ENCODE data around the gene TRIM24.
"Not testable (repeated sequence)": the region's sequence is repeated elsewhere in the genome, so short reads cannot be mapped to it uniquely, and the experiment has no call there.

Gene TRIM24

DNA sequence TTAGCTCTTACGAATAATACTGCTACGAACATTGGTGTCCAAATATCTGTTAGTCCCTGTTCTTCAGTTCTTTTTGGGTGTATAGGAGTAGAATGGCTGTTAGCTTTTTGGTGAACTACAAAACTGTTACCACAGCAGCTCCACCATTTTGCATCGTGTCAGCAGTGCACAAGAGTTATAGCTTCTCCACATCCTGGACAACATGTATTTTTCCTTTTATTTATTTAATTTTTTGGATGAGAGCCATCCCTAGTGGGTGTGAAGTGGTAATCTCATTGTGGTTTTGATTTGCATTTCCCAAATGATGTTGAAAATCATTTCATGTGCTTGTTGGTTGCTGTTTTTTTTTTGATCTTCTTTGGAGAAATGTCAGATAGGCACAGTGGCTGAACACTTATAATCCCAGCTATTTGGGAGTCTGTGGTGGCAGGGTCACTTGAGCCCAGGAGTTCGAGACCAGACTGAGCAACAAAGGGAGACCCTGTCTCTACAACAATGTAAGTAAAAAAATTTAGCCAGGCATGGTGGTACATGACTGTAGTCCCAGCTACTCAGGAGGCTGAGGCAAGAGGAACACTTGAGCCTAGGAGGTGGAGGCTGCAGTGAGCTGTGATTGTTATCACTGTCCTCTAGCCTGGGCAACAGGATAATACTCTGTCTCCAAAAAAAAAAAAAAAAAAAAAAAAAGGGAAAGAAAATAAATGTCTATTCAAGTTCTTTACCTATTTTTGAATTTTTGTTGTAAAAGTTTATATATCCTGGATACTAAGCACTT is 31.7 kb downstream of the TRIM24 start:
- no peak for DNase-seq (ENCODE audit: low read depth in 1 of 2, low spot score in 1 of 2)
- TF ChIP-seq JUND (IDR thresholded peaks at IDR 0.05; ENCODE audit: low read depth), result no peak
- in situ Hi-C loops (cut with HindIII; ENCODE audit: low pct_unique_long_range_greater_than_20kb, low sequenced_read_pairs), result no loop called here

DNA sequence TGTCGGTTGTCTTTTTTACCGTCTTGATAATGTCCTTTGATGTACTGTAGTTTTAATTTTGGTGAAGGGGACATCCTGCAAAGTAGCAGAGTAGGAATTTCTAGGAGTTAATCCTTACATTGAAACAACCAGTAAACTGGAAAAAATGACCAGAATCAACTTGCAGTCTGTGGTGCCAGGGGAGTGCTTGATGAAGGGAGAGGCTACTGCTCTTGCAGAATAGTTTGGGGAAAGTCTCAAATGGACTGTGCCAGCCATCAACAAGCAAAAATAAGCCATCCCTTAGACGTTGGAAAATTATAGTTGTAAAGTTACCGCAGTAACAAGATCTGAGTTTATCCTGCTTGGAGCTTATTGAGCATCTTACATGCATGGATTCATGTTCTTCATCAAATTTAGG is 32.4 kb downstream of the TRIM24 start:
- TF ChIP-seq JUND (IDR thresholded peaks at IDR 0.05; ENCODE audit: low read depth), result no peak
- no peak for DNase-seq (ENCODE audit: low read depth in 1 of 2, low spot score in 1 of 2)
- in situ Hi-C loops (cut with HindIII; ENCODE audit: low pct_unique_long_range_greater_than_20kb, low sequenced_read_pairs), result no loop called here

DNA sequence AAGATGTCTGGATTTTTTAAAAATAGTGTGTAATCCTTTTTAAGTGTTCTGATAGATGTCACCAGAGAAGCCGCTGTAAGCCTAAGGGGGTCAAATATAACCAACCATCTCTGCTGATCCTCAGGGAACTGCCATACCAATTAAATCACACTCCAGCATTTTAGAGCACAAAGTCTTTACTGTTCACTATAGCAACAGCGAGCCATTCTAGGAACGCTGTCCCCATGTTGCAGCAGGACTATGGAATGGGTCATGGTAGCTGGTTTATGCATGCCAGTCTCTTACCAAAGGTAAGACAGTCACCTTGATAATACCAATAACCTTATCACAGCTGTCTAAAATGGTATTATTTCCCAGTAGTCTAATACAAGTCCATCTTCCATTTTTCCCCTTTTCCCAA is 33.5 kb downstream of the TRIM24 start:
- TF ChIP-seq JUND (IDR thresholded peaks at IDR 0.05; ENCODE audit: low read depth), result no peak
- in situ Hi-C loops (cut with HindIII; ENCODE audit: low pct_unique_long_range_greater_than_20kb, low sequenced_read_pairs), result no loop called here
- DNase-seq (ENCODE audit: low read depth in 1 of 2, low spot score in 1 of 2), result no peak

DNA sequence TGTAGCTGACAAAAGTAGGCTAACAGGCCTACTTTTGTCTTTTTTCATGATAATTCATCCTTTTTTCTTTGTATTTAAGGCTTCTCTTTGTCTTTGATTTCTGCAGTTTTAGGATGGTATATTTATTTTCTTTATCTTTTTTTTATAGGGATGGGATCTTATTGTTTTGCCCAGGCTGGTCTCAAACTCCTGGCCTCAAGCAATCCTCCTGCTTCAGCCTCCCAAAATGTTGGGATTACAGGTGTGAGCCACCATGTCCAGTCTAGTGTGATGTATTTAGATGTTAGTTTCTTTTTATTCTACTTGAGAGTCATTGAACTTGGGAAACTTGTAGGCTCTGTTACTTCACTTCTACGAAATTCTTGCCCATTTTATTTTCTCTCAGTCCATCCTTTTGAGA is 35.4 kb downstream of the TRIM24 start:
- in situ Hi-C loops (cut with HindIII; ENCODE audit: low pct_unique_long_range_greater_than_20kb, low sequenced_read_pairs), result no loop called here
- no peak for TF ChIP-seq JUND (IDR thresholded peaks at IDR 0.05; ENCODE audit: low read depth)
- DNase-seq (ENCODE audit: low read depth in 1 of 2, low spot score in 1 of 2), result no peak

DNA sequence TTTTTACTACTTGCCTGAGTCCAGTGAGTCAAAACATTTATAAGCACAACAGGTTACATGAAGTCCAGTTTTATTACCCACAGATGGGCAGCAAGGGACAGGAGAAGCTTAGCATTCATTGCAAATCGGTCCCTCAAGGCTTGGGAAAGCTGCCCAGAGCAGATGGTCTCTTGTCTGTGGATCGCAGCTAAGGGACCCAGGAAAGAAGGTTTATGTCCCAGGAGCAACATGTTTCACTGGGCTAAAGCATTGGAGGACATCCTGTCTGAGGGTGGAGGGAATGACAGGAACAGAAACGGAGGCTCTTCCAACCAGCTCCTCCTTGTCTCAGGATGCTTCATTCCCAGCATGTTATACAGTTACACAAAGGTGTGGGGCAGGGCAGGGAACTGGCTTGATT is 39.3 kb downstream of the TRIM24 start:
- DNase-seq (ENCODE audit: low read depth in 1 of 2, low spot score in 1 of 2), result no peak
- in situ Hi-C loops (cut with HindIII; ENCODE audit: low pct_unique_long_range_greater_than_20kb, low sequenced_read_pairs), result no loop called here
- no peak for TF ChIP-seq JUND (IDR thresholded peaks at IDR 0.05; ENCODE audit: low read depth)

DNA sequence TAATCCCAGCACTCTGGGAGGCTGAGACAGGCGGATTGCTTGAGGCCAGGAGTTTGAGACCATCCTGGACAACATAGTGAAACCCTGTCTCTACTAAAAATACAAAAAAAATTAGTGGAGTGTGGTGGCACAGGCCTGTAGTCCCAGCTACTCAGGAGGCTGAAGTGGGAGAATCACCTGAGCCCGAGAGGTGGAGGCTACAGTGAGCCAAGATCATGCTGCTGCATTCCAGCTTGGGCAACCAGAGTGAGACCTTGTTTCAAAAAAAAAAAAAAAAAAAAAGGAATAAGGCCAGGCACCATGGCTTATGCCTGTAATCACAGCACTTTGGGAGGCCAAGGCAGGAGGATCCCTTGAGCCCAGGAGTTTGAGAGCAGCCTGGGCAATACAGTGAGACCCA is 40.2 kb downstream of the TRIM24 start:
- in situ Hi-C loops (cut with HindIII; ENCODE audit: low pct_unique_long_range_greater_than_20kb, low sequenced_read_pairs); DNase-seq (ENCODE audit: low read depth in 1 of 2, low spot score in 1 of 2): not testable (repeated sequence)

DNA sequence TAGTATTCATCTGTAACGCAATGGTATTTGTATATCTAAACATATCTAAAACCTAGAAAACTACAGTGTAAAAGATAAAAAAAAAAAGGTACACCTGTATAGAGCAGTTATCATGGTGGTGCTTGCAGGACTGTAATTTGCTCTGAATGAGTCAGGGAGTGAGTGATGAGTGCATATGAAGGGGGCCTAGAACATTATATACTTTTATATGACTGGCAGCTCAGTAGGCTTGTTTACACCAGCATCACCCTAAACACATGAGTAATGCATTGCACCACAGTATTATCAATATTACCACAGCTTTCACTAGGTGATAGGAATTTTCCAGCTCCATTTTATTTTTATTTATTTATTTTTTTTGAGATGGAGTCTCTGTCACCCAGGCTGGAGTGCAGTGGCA is 40.8 kb downstream of the TRIM24 start:
- no peak for TF ChIP-seq JUND (IDR thresholded peaks at IDR 0.05; ENCODE audit: low read depth)
- no peak for DNase-seq (ENCODE audit: low read depth in 1 of 2, low spot score in 1 of 2)
- in situ Hi-C loops (cut with HindIII; ENCODE audit: low pct_unique_long_range_greater_than_20kb, low sequenced_read_pairs), result no loop called here

DNA sequence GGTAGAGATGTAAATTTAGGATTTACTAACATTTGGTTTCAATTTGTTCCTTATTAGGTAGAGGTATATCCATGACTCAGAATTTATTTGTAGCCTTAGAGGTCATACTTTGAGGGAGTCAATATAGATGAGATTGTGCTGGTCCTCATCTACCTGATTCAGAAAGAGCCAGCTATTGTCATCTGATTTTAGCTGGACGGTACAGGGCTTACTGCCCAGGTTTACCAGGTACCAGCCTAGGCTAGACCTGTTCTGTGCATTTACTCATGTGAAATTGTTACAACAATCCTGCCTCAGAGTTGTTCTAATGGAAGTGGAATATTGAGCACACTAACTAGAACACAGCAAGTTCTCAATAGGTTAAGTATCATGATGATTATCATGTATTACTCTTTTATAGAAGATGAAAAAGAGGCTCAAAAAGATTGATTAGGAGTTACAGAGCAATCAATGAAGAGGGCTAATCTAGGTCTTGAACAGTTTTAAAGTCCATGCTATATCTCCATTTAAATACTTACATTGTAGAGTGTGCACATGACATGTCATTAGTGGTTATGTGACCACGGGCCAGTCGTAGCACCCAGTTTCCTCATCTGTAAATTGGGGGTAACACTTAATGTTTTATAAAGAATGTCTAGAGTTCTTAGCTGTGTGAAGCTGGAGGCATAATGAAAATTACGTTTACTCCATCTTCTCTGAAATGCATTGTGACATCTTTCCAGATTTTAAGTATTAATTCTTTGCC is 42.1 kb downstream of the TRIM24 start:
- TF ChIP-seq JUND (IDR thresholded peaks at IDR 0.05; ENCODE audit: low read depth), result no peak
- in situ Hi-C loops (cut with HindIII; ENCODE audit: low pct_unique_long_range_greater_than_20kb, low sequenced_read_pairs), result no loop called here
- no peak for DNase-seq (ENCODE audit: low read depth in 1 of 2, low spot score in 1 of 2)

DNA sequence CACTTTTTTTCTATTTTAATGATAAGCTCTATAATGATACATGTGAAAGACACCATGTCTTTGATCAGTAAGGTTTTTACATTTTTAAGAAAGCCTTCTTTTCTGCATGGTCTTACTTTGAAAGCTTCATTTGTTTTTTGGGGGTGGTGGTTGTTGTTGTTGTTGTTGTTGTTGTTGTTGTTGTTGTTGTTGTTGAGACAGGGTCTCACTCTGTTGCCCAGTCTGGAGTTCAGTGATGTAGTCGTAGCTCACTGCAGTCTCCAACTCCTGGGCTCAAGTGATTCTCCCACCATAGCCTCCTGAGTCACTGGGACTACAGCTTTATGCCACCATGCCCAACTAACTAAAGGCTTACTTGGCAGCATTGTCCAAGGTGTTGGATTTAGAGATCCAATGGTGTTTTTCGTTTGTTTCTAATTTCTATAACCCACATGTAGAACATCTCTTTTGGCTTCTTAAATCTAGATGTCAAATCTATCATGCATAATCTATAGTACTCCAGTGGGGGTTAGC is 45.4 kb downstream of the TRIM24 start:
- in situ Hi-C loops (cut with HindIII; ENCODE audit: low pct_unique_long_range_greater_than_20kb, low sequenced_read_pairs), result no loop called here
- DNase-seq (ENCODE audit: low read depth in 1 of 2, low spot score in 1 of 2), result no peak
- no peak for TF ChIP-seq JUND (IDR thresholded peaks at IDR 0.05; ENCODE audit: low read depth)

DNA sequence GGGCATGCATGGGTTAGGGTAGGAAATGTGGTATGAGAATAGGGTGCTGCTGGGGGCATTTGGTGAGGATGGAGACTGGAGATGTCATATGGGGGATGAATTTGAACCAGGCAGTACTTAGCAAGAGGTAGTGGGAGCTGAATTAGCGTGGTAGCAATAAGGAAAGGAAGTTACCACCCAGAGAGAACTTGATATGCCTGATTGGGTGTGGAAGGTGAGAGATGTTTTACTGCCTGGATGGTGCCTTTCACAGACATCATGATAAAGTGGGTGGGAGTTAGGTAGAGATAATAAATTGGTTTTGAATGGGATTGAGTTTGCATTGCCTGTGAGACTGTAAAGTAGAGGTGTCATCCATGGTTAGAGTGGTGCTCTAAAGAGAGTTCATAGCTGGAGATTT is 46.7 kb downstream of the TRIM24 start:
- no peak for DNase-seq (ENCODE audit: low read depth in 1 of 2, low spot score in 1 of 2)
- TF ChIP-seq JUND (IDR thresholded peaks at IDR 0.05; ENCODE audit: low read depth), result no peak
- in situ Hi-C loops (cut with HindIII; ENCODE audit: low pct_unique_long_range_greater_than_20kb, low sequenced_read_pairs), result no loop called here

DNA sequence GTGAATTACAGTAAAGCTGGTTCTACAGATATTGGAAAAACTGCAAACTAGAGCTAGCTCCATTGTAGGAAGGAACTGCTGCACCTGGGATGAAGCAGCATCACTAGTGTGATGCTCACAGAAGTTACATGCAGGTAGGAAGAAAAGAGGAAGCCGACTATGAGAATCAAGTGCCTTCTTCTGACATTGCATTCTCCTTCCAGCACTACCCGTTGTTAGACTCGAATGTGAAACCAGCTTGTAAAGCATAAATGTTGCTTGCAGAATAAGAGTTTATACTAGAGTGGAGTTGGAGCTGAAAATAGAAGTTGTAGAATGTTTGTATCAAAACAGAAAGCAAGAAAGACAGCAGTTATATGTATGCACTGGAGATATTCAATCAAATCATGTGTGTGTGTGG is 49.9 kb downstream of the TRIM24 start:
- DNase-seq (ENCODE audit: low read depth in 1 of 2, low spot score in 1 of 2), result no peak

DNA sequence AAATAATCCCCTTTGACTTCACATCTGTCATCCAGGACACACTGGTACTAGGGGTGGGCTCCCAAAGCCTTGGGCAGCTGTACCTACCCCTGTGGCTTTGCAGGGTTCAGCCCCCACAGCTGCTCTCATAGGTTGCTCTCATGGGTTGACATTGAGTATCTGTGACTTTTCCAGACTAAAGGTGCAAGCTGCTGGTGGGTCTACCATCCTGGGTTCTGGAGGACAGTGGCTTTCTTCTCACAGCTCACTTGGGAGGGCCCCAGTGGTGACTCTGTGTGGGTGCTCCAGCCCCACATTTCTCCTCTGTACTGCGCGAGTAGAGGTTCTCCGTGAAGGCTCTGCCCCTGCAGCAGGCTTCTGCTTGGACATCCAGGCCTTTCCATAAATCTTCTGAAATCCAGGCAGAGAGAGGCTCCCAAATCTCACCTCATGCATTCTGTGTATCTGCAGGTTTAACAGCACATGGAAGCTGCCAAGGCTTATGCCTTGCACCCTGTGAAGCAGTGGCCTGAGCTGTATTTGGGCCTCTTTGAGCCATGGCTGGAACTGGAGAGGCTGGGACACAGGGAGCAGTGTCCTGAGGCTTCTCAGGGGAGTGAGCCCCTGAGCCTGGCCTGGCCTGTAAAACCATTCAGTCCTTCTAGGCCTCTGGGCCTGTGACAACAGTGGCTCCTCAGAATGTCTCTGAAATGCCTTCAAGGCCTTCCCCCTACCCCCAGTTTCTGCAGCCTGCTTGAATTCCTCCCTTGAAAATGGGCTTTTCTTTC is 52.2 kb downstream of the TRIM24 start:
- no peak for DNase-seq (ENCODE audit: low read depth in 1 of 2, low spot score in 1 of 2)
- TF ChIP-seq JUND (IDR thresholded peaks at IDR 0.05; ENCODE audit: low read depth), result no peak
- in situ Hi-C loops (cut with HindIII; ENCODE audit: low pct_unique_long_range_greater_than_20kb, low sequenced_read_pairs), result no loop called here

More for the DNA sequence above, 49.9 kb downstream of the TRIM24 start:
- in situ Hi-C loops (cut with HindIII; ENCODE audit: low pct_unique_long_range_greater_than_20kb, low sequenced_read_pairs), result no loop called here
- TF ChIP-seq JUND (IDR thresholded peaks at IDR 0.05; ENCODE audit: low read depth), result no peak

DNA sequence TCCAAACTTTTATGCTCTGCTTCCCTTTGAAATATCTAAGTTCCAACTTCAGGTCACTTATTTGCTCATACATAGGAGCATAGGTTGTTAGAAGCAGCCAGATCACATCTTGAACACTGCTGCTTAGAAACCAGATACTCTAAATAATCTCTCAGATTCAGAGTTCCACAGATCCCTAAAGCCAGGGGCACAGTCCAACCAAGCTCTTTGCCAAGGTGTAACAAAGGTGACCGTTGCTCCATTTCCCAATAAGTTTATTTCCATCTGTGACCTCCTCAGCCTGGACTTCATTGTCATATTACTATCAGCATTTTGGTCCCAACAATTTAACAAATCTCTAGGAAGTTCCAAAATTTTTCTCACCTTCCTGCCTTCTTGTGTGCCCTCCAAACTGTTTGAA is 52.8 kb downstream of the TRIM24 start:
- no peak for DNase-seq (ENCODE audit: low read depth in 1 of 2, low spot score in 1 of 2)
- in situ Hi-C loops (cut with HindIII; ENCODE audit: low pct_unique_long_range_greater_than_20kb, low sequenced_read_pairs), result no loop called here
- no peak for TF ChIP-seq JUND (IDR thresholded peaks at IDR 0.05; ENCODE audit: low read depth)

Measured in T47D (cell line).